SK-N-SH (cell line): ENCODE results near the gene TMEM163. TPM values are rescaled to one million over a fixed set of nuclear protein-coding genes. Genes with fewer than 3 reads are reported as not detected.

ENCODE experiments used
- CTCF ChIA-PET: fragments of 300-600, 350-600 bp; formaldehyde crosslinking; extraction: SDS; loops from one replicate; lab custom pipeline; 2021; lab: Yijun Ruan, JAX
- POLR2A ChIA-PET: fragments of 350-600 bp; sonication (Branson Sonifier 250); formaldehyde crosslinking; extraction: SDS; loops from one replicate; lab custom pipeline; 2020; ENCODE audit warnings: antibody characterized with exemption, inconsistent platforms; lab: Yijun Ruan, JAX
- DNase-seq: peaks from one replicate; pipeline ENCODE4 v3.0.0; 2012
- H2AFZ ChIP-seq: fragments of 200-600 bp; sonication (generic); 2 replicates; pipeline ENCODE4 v1.8.1; 2016; ENCODE audit warnings: antibody characterized with exemption, mild to moderate bottlenecking, low read depth
- H3F3A ChIP-seq: fragments of 200-600 bp; sonication (generic); replicated peaks from 2 replicates; pipeline ENCODE3; 2016; ENCODE audit warnings: antibody characterized with exemption, mild to moderate bottlenecking; ENCODE audit not compliant: insufficient read depth
- H3K27ac ChIP-seq, 2 experiments: fragments of 200-500 bp in 1 of 2; fragments of 200-600 bp in 1 of 2; sonication (Bioruptor generic) in 1 of 2; sonication (generic), shearing (Covaris generic) in 1 of 2; 2 replicates each; pipeline versions ENCODE4 v1.5.1 to v1.6.1; 2014 to 2016; ENCODE audit warnings: low read depth in 2 of 2, inconsistent platforms in 1 of 2, low read length in 1 of 2, mild to moderate bottlenecking in 1 of 2, mixed read lengths in 1 of 2
- H3K27me3 ChIP-seq: fragments of 200-600 bp; sonication (generic), shearing (Covaris generic); 2 replicates; pipeline ENCODE4 v1.6.1; 2016; ENCODE audit warnings: mixed run types; ENCODE audit not compliant: insufficient read depth
- H3K36me3 ChIP-seq, 2 experiments: fragments of 200-500 bp in 1 of 2; fragments of 200-600 bp in 1 of 2; sonication (Bioruptor generic) in 1 of 2; sonication (generic) in 1 of 2; replicated peaks in 1 of 2; 2 replicates each; pipeline versions ENCODE3 to v1.5.1; 2014 to 2016; ENCODE audit warnings: low read length in 1 of 2, mild to moderate bottlenecking in 1 of 2; ENCODE audit not compliant: insufficient read depth in 2 of 2, control insufficient read depth in 1 of 2
- H3K4me1 ChIP-seq, 2 experiments: fragments of 200-500 bp in 1 of 2; fragments of 200-600 bp in 1 of 2; sonication (Bioruptor generic) in 1 of 2; sonication (generic), shearing (Covaris generic) in 1 of 2; 2 replicates each; pipeline versions ENCODE4 v1.5.1 to v1.6.1; 2014 to 2016; ENCODE audit warnings: low read depth in 1 of 2, low read length in 1 of 2, mixed run types in 1 of 2; ENCODE audit not compliant: insufficient read depth in 2 of 2, control insufficient read depth in 1 of 2
- H3K4me2 ChIP-seq: fragments of 200-600 bp; sonication (generic), shearing (Covaris generic); 2 replicates; pipeline ENCODE4 v1.6.1; 2017; ENCODE audit warnings: mixed run types
- H3K4me3 ChIP-seq, 2 experiments: fragments of 200-500 bp in 1 of 2; fragments of 200-600 bp in 1 of 2; sonication (Bioruptor generic) in 1 of 2; sonication (generic), shearing (Covaris generic) in 1 of 2; 2 replicates each; pipeline versions ENCODE4 v1.5.1 to v1.8.1; 2014 to 2016; ENCODE audit warnings: low read depth in 2 of 2, inconsistent platforms in 1 of 2, low read length in 1 of 2, mild to moderate bottlenecking in 1 of 2, mixed read lengths in 1 of 2, moderate library complexity in 1 of 2
- H3K79me2 ChIP-seq: fragments of 200-600 bp; sonication (generic); 2 replicates; pipeline ENCODE4 v1.8.1; 2017; ENCODE audit warnings: mild to moderate bottlenecking; ENCODE audit not compliant: insufficient read depth
- H3K9ac ChIP-seq: fragments of 200-600 bp; sonication (generic); 2 replicates; pipeline ENCODE4 v1.6.1; 2017; ENCODE audit warnings: mixed run types
- H3K9me2 ChIP-seq: fragments of 200-600 bp; sonication (generic); 2 replicates; pipeline ENCODE4 v1.6.1; 2017; ENCODE audit warnings: mixed run types
- H3K9me3 ChIP-seq: fragments of 200-600 bp; sonication (generic); 2 replicates; pipeline ENCODE4 v1.6.1; 2017; ENCODE audit warnings: mixed run types, mild to moderate bottlenecking, moderate library complexity
- H4K20me1 ChIP-seq: fragments of 200-600 bp; sonication (generic); 2 replicates; pipeline ENCODE4 v1.6.1; 2017; ENCODE audit warnings: mild to moderate bottlenecking, mixed run types; ENCODE audit not compliant: insufficient read depth
- CHD2 ChIP-seq: fragments of 150-350 bp; IDR thresholded peaks from 2 replicates; pipeline ENCODE4 v1.6.1; 2018; ENCODE audit warnings: low read length; ENCODE audit not compliant: partially characterized antibody
- ELF1 ChIP-seq: IDR thresholded peaks from 2 replicates; pipeline ENCODE4 v1.4.0; 2012
- EP300 ChIP-seq, 2 experiments: IDR thresholded peaks; 2 replicates each; pipeline versions ENCODE4 v1.4.0 to v1.6.1; 2012; ENCODE audit warnings: borderline replicate concordance in 1 of 2, low read depth in 1 of 2, low read length in 1 of 2
- EZH2phosphoT487 ChIP-seq: fragments of 200-600 bp; sonication (generic); IDR thresholded peaks from 2 replicates; pipeline ENCODE4 v1.6.1; 2017; ENCODE audit warnings: low read depth, mixed run types, mild to moderate bottlenecking, antibody characterized with exemption, moderate library complexity, borderline replicate concordance
- FOSL2 ChIP-seq: IDR thresholded peaks from 2 replicates; pipeline ENCODE4 v1.4.0; 2012; ENCODE audit warnings: low read depth, mild to moderate bottlenecking, moderate library complexity, borderline replicate concordance
- JUND ChIP-seq: IDR thresholded peaks from 2 replicates; pipeline ENCODE4 v1.4.0; 2012
- MEF2A ChIP-seq: IDR thresholded peaks from 2 replicates; pipeline ENCODE4 v1.4.0; 2012; ENCODE audit warnings: low read depth, borderline replicate concordance
- MXI1 ChIP-seq: IDR thresholded peaks from 2 replicates; pipeline ENCODE4 v1.6.1; 2012; ENCODE audit warnings: mild to moderate bottlenecking, low read depth, low read length, improper control_type of control experiment
- NFIC ChIP-seq: IDR thresholded peaks from 2 replicates; pipeline ENCODE4 v1.4.0; 2012; ENCODE audit warnings: borderline replicate concordance
- NRF1 ChIP-seq: IDR thresholded peaks from 2 replicates; pipeline ENCODE4 v1.6.1; 2012; ENCODE audit warnings: low read depth, mild to moderate bottlenecking, low read length
- RAD21 ChIP-seq: IDR thresholded peaks from 2 replicates; pipeline ENCODE4 v1.6.1; 2012; ENCODE audit warnings: mild to moderate bottlenecking, low read length
- RCOR1 ChIP-seq: fragments of 150-350 bp; IDR thresholded peaks from 2 replicates; pipeline ENCODE4 v1.6.1; 2017; ENCODE audit warnings: antibody characterized with exemption, low read length
- RFX5 ChIP-seq: IDR thresholded peaks from 2 replicates; pipeline ENCODE4 v1.6.1; 2012; ENCODE audit warnings: mild to moderate bottlenecking, improper control_type of control experiment, low read length
- RXRA ChIP-seq: IDR thresholded peaks from 2 replicates; pipeline ENCODE4 v1.4.0; 2012; ENCODE audit warnings: low read depth, mild to moderate bottlenecking, borderline replicate concordance
- TEAD4 ChIP-seq: IDR thresholded peaks from 2 replicates; pipeline ENCODE4 v1.4.0; 2012; ENCODE audit warnings: mild to moderate bottlenecking, borderline replicate concordance; ENCODE audit not compliant: insufficient read depth
- YY1 ChIP-seq: IDR thresholded peaks from 2 replicates; pipeline ENCODE4 v1.4.0; 2012; ENCODE audit warnings: low read depth, mild to moderate bottlenecking
- WGBS: methylation state at CpG from one replicate; pipeline ENCODE4 v1.1.6; 2017; ENCODE audit warnings: low lambda C conversion rate; 5-methylcytosine and 5-hydroxymethylcytosine counted together
- polyA plus RNA-seq, 3 experiments: library from polyadenylated mRNA; depleted of rRNA; stranded (reverse); fragments of >200 nt; gene quantifications; 2 replicates each; pipeline ENCODE4 v1.2.3, GENCODE V29; 2012
- TF ChIP-seq, protein P1 (sequence below): IDR thresholded peaks from 2 replicates; pipeline ENCODE4 v1.6.1; 2012; ENCODE audit warnings: mild to moderate bottlenecking, low read depth, low read length, moderate library complexity
- TF ChIP-seq, protein P2 (sequence below): IDR thresholded peaks from 2 replicates; pipeline ENCODE4 v1.4.0; 2012; ENCODE audit warnings: low read depth, borderline replicate concordance
- TF ChIP-seq, protein P3 (sequence below): IDR thresholded peaks from 2 replicates; pipeline ENCODE4; 2012
- TF ChIP-seq, protein P4 (sequence below): IDR thresholded peaks from 2 replicates; pipeline ENCODE4 v1.4.0; 2012; ENCODE audit warnings: low read depth
- TF ChIP-seq, protein P5 (sequence below): fragments of 150-350 bp; IDR thresholded peaks from 2 replicates; pipeline ENCODE4 v1.6.1; 2016; ENCODE audit warnings: mild to moderate bottlenecking, low read depth, low read length
- TF ChIP-seq, protein P6 (sequence below): fragments of 150-350 bp; IDR thresholded peaks from 2 replicates; pipeline ENCODE4 v1.6.1; 2017; ENCODE audit warnings: antibody characterized with exemption, low read length, low read depth, borderline replicate concordance

TMEM163 gene
- polyA plus RNA-seq, 1 of the 3 experiments (the other 2 are of a cell fraction): not detected

DNA sequence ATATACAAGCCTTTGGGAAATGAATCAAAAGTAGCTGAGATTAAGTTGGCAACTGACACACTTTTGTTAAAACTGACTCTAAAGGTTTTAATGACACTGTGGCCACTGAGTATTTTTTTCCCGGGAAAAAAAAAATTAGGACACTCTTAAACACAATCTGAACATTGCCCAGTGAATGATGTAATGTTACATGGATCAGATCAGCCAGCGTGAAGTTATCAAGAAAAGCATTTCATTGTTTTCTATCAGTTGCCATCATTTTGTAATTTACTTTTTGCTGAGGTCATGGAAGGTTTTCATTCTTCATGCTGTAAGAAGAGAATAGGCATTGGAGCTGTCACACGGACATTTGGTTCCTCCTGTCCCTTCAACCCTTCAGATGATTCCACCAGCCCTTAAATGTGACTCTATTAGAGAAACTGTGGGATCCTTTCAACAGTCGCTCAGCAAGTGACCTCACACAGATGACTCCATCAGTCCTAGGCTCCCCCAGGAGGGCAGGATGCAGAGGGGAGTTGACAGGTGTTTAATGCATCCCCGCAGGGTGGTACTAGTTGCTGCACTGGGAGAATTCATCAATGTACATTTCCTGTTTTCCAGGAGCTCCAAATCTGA is 300.7 kb downstream of the TMEM163 start (continued):
- TF ChIP-seq EZH2phosphoT487: no peak
- TF ChIP-seq, protein P1, sequence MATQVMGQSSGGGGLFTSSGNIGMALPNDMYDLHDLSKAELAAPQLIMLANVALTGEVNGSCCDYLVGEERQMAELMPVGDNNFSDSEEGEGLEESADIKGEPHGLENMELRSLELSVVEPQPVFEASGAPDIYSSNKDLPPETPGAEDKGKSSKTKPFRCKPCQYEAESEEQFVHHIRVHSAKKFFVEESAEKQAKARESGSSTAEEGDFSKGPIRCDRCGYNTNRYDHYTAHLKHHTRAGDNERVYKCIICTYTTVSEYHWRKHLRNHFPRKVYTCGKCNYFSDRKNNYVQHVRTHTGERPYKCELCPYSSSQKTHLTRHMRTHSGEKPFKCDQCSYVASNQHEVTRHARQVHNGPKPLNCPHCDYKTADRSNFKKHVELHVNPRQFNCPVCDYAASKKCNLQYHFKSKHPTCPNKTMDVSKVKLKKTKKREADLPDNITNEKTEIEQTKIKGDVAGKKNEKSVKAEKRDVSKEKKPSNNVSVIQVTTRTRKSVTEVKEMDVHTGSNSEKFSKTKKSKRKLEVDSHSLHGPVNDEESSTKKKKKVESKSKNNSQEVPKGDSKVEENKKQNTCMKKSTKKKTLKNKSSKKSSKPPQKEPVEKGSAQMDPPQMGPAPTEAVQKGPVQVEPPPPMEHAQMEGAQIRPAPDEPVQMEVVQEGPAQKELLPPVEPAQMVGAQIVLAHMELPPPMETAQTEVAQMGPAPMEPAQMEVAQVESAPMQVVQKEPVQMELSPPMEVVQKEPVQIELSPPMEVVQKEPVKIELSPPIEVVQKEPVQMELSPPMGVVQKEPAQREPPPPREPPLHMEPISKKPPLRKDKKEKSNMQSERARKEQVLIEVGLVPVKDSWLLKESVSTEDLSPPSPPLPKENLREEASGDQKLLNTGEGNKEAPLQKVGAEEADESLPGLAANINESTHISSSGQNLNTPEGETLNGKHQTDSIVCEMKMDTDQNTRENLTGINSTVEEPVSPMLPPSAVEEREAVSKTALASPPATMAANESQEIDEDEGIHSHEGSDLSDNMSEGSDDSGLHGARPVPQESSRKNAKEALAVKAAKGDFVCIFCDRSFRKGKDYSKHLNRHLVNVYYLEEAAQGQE: no peak
- no peak for TF ChIP-seq ELF1
- TF ChIP-seq, protein P2, sequence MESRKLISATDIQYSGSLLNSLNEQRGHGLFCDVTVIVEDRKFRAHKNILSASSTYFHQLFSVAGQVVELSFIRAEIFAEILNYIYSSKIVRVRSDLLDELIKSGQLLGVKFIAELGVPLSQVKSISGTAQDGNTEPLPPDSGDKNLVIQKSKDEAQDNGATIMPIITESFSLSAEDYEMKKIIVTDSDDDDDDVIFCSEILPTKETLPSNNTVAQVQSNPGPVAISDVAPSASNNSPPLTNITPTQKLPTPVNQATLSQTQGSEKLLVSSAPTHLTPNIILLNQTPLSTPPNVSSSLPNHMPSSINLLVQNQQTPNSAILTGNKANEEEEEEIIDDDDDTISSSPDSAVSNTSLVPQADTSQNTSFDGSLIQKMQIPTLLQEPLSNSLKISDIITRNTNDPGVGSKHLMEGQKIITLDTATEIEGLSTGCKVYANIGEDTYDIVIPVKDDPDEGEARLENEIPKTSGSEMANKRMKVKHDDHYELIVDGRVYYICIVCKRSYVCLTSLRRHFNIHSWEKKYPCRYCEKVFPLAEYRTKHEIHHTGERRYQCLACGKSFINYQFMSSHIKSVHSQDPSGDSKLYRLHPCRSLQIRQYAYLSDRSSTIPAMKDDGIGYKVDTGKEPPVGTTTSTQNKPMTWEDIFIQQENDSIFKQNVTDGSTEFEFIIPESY: no peak
- no peak for TF ChIP-seq RXRA
- no peak for TF ChIP-seq YY1
- TF ChIP-seq TEAD4: no peak
- TF ChIP-seq NFIC: no peak
- no peak for TF ChIP-seq JUND

DNA sequence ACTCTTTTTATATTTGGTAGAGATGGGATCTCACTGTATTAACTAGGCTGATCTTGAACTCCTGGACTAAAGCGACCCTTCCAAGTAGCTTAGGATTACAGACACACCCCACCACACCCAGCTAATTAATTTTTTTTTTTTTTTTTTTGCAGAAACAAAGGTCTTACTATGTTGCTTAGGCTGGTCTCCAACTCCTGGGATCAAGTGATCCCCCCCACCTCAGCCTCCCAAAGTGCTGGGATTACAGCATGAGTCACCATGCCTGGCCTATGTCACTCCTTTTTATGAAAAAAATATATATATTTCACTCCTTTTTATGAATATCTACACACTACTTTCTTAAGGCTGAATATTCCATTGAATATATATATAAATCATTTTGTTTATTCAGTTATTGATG is 302.2 kb downstream of the TMEM163 start:
- no peak overlapping the region for H3K9ac ChIP-seq
- no peaks in the 10 kb centered on the region for H3F3A ChIP-seq
- H3K4me3 ChIP-seq: no peak overlapping the region
- H2AFZ ChIP-seq: no peak overlapping the region
- H3K27ac ChIP-seq: no peak overlapping the region
- no peaks in the 10 kb centered on the region for H4K20me1 ChIP-seq
- DNase-seq: no peak
- ChIA-PET POLR2A (interaction anchor here (0.6 kb wide), 1 partner anchor 83 kb away, joined by 3 read pairs; no protein-coding TSS in a partner anchor), CTCF (interaction anchor here (1.0 to 8.7 kb wide), 3 partner anchors 35 to 296 kb away, joined by 3 to 175 read pairs (median 21); no protein-coding TSS in a partner anchor)
- peaks cover 3 to 13% of the 10 kb centered on the region in 2 experiments; a peak in 2 of 4 replicates for H3K4me1 ChIP-seq
- H3K27me3 ChIP-seq: no peaks in the 10 kb centered on the region
- H3K36me3 ChIP-seq: peaks cover 0 to 5% of the 10 kb centered on the region in 2 experiments
- H3K79me2 ChIP-seq: no peaks in the 10 kb centered on the region
- H3K9me3 ChIP-seq: no peaks in the 10 kb centered on the region
- 93% methylated on average over 1 of the region's 1 CpG for WGBS
- H3K9me2 ChIP-seq: no peaks in the 10 kb centered on the region
- H3K4me2 ChIP-seq: no peak overlapping the region
- no peak for TF ChIP-seq ELF1
- no peak for TF ChIP-seq RCOR1
- TF ChIP-seq FOSL2: peak; percentile 32; the same call in 1 of the 2 replicates
- no peak for TF ChIP-seq NRF1
- TF ChIP-seq, protein P3, sequence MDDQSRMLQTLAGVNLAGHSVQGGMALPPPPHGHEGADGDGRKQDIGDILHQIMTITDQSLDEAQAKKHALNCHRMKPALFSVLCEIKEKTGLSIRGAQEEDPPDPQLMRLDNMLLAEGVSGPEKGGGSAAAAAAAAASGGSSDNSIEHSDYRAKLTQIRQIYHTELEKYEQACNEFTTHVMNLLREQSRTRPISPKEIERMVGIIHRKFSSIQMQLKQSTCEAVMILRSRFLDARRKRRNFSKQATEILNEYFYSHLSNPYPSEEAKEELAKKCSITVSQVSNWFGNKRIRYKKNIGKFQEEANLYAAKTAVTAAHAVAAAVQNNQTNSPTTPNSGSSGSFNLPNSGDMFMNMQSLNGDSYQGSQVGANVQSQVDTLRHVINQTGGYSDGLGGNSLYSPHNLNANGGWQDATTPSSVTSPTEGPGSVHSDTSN: peak; percentile 19; the same call in 1 of the 2 replicates
- TF ChIP-seq, protein P4, sequence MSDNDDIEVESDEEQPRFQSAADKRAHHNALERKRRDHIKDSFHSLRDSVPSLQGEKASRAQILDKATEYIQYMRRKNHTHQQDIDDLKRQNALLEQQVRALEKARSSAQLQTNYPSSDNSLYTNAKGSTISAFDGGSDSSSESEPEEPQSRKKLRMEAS: no peak
- TF ChIP-seq, protein P5, sequence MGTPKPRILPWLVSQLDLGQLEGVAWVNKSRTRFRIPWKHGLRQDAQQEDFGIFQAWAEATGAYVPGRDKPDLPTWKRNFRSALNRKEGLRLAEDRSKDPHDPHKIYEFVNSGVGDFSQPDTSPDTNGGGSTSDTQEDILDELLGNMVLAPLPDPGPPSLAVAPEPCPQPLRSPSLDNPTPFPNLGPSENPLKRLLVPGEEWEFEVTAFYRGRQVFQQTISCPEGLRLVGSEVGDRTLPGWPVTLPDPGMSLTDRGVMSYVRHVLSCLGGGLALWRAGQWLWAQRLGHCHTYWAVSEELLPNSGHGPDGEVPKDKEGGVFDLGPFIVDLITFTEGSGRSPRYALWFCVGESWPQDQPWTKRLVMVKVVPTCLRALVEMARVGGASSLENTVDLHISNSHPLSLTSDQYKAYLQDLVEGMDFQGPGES: no peak
- TF ChIP-seq TEAD4: no peak
- no peak for TF ChIP-seq MEF2A
- TF ChIP-seq RFX5: no peak
- no peak for TF ChIP-seq CHD2
- no peak for TF ChIP-seq EZH2phosphoT487
- no peak for TF ChIP-seq EP300 (IDR thresholded peaks at IDR 0.05; ENCODE audit: borderline replicate concordance in 1 of 2, low read depth in 1 of 2, low read length in 1 of 2)
- TF ChIP-seq MXI1: no peak
- TF ChIP-seq NFIC: no peak
- 0 out of 2 replicates have a peak, but pooled peaks have one; percentile 21 for TF ChIP-seq JUND
- TF ChIP-seq RAD21: no peak
- no peak for TF ChIP-seq RXRA
- TF ChIP-seq, protein P6, sequence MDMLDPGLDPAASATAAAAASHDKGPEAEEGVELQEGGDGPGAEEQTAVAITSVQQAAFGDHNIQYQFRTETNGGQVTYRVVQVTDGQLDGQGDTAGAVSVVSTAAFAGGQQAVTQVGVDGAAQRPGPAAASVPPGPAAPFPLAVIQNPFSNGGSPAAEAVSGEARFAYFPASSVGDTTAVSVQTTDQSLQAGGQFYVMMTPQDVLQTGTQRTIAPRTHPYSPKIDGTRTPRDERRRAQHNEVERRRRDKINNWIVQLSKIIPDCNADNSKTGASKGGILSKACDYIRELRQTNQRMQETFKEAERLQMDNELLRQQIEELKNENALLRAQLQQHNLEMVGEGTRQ: no peak
